NCI-H1694 treated with DMSO at 0.1 percent for 48 hours (cell line): ENCODE results near the gene KCNE4.

Source experiments
- DNase-seq: peaks from one replicate; lab custom pipeline; 2025; lab: John Stamatoyannopoulos, UW

KCNE4 gene, protein sequence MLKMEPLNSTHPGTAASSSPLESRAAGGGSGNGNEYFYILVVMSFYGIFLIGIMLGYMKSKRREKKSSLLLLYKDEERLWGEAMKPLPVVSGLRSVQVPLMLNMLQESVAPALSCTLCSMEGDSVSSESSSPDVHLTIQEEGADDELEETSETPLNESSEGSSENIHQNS

DNA sequence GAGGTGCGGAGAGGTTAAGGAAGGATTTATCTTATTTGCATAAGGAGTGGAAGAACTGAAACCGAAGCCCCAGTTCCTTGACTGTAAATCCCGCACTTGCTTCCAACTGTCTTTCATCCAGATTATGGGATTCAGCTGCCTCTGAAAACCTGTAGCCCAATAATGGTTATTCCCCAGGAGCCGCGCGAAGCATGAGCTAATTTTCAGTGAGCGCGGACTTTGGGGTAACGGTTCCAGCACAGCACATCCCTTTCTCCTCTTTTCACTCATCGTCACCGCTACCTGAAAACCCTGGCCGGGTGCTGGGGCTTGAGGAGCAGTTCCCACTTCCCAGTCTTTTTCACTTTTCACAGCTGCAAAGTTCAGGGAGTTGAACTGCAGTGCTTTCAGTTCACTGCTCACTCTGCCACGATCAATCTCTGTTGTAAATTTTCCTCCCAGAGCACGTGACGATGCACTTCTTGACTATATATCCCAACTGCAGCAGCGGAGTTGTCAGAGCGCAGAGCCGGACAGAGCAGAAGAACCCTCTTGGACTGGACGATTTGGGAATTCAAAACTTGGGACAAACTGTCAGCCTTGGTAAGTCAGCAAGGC lies at the start of gene KCNE4:
Gene KCNE4, plus strand, starts transcription at position 498 of the 597 bp plus-strand sequence. CDS start 641 bp downstream, outside the sequence.
- DNase-seq, result no peak

DNA sequence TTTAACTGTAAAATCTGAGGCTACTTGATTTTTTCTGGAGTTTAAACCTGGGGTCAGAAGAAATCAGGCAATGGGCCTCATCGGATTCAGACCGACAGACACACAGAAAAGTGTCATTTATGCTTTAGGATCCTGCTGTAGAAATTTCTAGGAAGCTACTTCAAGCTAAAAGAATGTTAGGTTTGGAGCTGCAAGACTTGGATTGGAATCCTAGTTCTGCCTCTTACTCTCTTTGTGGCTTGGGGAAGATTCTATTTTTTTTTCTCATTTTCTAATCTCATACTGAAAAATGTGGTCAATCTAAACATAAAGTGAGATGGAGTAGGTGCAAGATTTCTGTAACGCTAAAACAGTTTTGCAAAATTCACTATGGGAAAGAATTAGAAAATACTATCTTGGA lies 48.8 kb upstream of the KCNE4 start:
- no peak for DNase-seq

DNA sequence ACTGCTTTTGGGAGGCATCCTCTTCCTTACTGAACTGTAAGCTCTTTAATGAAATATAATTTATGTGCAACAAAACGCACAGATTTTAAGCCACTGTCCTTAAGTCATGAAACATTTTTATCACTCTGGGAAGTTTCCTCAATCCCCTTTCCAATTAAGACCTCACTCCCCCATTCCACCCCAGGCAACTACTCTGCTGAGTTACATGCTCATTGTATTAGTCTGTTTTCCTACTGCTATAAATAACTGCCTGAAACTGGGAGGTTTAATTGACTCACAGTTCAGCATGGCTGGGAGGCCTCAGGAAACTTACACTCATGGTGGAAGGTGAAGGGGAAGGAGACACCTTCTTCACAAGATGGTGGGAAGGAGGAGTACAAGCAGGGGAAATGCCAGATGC lies 46.5 kb upstream of the KCNE4 start:
- no peak for DNase-seq

DNA sequence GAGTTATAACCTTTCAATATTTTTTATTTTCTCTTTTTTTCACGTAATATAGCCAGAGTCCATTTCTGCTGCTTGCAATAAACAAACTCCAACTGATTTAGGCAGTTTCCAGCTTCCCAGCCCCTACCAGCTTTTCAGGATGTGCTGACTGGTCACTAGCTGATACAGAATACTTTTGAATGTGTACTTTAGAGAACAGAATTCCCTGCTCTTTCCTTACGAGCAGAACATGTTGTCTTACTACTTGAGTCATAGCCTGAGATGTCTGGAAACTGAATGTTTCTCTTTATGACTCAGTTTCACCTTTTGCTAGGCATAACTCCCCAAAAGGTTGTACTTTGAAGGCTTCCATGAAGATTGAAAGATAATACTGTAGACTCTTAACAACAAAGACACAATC lies 44.5 kb upstream of the KCNE4 start:
- DNase-seq, result no peak

DNA sequence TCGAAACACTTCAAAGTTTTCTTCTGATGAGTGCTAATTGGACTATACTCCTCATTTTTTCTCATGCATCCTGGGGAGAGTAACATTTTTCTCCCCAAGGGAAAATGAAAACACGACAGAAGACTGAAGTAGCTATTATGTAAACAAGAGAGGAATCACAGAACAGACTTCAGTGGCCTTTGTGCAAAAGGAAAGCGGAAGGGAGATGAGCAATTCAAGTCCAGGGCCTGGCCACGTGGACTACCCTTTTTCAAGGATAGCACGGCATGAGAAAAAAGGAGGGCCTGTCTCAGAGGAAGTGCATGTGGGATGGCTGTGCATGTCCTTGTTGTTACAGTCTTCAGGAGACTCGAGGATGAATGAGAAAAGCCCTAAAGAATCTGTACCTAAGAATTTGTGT lies 43.8 kb upstream of the KCNE4 start:
- DNase-seq, result no peak

DNA sequence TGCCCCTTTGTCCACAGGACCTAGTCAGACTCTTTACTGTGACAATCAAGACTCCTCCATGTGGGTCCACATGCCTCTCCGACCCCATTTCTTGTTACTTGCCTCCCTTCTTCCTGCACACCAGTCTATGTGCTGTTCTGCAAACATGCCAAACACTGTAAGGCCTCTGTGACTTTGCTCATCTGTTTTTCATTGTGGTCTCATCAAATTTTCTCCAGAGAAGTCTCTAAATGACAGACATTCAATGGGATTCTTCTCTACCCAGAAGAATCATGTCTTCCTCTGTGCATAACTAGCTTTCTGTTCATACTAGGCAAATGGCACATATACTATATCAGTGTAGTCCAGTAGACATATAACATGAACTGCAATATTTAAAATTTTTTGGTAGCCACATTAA lies 43.0 kb upstream of the KCNE4 start:
- no peak for DNase-seq

DNA sequence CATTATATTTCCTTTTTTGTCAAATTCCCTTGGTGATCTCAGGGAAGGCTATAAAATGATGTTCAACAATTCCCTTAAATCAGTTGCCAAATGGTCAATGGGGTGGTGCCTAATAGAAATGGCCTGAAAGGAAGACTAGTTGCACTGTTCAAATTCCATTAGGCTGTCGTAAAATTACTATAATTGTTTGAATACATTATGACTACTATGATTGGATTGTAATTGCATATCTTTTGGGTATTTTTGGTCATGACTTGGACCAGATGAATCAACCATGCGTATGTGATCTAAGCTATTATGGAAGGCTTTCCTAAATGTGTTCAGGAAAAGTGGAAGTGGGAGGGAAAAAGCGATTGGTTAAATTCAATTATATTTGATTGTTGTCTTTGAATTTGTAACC lies 41.3 kb upstream of the KCNE4 start:
- no peak for DNase-seq

DNA sequence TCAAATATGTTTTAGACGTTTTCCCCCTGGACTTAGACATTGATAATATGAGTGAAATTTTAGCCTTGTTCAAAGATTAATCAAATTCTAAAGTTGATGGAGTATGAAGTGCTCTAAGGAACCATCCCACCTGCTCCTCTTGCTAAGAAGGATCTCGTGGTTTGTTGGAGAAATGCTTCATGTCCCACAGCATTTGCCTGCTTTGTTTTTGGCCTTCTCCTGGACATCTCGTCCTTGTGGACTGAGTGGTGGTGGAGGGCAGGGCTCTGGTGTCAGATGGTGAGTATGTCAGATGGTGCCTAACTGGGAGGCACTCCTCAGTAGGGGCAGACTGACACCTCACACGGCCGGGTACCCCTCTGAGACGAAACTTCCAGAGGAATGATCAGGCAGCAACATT lies 39.7 kb upstream of the KCNE4 start:
- DNase-seq, result no peak

DNA sequence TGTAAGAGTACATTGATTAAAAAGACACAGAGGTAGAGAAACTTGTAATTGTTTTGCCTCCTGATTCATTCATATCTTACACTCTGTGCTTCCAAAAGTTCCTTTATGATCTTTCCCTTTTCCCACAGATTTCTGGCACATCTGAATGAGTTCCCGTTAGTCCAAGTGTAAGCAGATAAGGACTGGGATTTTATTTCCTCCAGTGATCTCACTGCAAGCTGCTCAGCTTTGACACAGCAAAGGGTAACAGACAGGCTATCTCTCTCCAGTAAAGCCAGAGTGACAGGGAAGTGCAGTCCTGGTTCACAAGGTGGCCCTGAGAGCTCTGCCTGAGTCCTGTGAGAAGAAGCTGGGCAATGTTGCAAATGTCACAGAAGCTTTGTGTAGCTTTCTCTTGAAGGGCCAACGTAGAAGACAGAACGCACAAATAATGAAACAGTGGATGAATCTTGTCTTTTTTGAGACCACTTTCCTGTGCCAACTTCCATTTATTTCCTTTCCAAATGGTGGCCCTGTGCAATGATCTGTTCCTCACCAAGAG lies 32.5 kb upstream of the KCNE4 start:
- DNase-seq, result no peak

DNA sequence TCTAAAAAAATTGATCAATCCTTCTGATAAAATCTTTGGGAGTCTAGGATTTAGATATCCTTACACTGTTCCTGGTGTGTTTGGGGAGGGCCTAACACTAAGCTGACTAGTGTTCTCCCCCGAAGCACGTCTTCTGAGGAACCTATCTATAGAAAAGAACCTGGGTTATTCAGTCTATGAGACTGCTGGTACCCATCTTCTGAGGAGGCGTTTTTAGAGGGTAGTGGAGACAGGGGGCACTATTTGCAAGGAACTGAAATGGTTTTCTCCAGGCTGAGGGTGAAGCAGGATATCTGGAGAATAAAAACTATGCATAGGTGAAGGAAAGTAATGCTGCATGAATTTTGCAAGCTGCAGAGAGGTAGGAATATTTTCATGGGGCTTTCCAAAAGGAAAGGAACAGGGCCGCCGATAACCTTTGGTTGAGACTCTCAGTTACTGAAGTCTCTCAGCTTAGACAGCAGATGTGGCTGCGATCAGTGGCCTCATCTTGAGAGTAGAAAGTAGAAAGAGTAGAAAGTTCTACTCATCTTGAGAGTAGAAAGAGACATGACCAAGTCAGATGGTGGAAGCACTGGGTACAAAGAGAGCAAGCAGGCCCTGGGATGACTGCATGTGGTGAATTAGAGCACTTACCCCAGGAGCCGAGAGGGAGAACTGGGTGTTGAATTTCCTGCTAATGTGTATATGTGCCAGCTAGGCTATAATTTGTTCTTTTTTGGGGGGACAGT lies 31.8 kb upstream of the KCNE4 start:
- DNase-seq, result no peak

DNA sequence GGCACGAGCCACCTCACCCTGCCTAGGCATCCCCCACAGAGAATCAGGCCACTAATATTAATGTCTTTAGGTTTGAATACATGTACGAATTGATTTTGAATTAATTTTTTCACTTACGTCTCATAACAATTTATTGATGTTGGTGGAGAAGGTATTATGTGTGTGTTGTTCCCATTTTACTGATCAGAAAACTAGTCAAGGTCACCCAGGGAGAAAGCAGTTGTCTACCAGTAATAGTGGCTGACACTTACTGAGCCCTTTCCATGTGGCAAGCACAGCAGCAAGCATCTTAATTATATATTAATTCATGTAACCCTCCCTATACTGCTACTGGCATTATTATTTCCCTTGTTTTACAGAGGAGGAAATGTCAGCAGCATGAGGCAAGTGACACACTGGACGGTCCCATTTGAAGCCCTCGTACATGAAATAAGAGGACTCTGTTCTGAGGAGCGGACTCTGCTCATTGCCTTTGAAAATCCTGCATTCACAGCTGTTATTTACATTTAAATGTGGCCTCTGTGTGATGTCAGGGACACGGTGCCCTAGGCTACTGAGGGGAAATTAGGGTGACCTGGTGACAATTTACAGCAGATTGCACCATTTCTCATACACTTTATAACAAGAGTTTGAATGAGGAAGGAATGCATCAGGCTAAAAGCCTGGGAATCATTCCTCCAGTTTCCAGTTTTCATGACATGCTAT lies 30.9 kb upstream of the KCNE4 start:
- no peak for DNase-seq

DNA sequence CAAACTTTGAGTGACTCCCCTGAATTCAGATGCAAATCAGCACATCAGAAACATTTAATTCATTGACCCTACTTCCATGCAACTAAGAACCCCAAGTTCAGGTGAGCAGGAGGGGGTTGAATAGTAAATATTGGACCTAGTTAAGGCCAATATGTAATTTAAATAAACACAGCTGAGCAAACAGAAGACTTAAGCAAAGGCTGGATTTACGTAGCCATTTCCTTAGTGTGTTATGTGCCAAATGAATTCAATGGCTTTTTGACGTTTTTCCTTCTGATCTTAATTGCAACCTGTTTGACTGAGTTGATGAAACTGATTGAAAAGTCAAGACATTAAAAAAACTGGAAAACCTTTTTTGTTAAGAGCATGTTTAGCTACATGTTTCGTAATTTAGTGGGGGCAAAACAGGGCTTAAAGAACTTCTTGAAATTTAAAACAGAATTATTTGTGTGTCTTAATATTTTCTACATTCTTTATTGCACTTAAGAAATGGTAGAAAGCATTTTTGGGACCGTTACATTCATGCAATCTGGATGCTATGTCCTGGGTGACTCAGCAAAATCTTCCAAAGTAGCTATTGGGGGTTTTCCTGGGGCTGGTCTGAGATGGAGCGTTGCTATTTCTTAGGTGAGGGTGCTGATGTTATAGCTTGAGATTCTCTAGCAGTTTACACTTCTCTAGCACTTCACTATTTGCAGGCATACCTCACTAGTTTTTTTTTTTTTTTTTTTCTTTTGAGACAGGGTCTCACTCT lies 25.5 kb upstream of the KCNE4 start:
- DNase-seq, result no peak

DNA sequence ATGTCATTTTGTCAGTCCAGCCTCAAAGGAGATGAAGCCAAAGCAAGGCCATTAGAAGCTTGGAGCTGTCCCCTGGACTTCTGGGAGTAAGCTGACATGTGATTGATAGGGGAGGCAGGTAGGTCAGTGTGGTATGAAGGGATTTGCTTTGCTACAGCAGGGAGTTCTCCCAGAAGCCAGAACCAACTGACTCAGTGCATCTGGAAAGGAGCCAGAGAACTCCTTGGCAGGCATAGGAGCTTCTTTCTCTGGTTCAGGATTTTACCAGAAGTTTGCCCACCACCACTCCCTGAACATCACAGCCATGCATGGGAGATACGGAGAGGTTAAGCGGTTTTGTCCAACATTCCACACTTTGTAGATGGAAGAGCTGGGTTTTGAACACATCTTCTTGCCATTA lies 24.5 kb upstream of the KCNE4 start:
- DNase-seq, result no peak

DNA sequence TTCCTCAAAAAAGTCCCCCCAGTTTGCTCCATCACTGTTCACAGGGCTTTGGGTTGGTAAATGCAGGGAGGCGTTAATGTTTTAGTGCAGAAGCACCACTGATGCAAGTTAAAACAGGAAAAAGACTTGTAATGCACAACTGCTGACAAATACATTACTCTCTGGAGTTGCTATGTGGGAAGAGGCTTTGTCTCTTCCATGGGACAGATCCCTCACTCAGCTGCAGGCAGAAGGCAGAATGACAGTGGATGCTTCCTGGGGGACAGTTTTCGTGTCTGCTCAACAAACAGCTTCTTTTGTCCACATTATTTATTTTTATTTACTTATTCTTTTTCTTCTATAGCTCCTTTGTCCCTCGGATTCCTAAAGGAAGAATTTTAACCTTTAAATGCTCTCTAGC lies 22.7 kb upstream of the KCNE4 start:
- DNase-seq, result no peak

DNA sequence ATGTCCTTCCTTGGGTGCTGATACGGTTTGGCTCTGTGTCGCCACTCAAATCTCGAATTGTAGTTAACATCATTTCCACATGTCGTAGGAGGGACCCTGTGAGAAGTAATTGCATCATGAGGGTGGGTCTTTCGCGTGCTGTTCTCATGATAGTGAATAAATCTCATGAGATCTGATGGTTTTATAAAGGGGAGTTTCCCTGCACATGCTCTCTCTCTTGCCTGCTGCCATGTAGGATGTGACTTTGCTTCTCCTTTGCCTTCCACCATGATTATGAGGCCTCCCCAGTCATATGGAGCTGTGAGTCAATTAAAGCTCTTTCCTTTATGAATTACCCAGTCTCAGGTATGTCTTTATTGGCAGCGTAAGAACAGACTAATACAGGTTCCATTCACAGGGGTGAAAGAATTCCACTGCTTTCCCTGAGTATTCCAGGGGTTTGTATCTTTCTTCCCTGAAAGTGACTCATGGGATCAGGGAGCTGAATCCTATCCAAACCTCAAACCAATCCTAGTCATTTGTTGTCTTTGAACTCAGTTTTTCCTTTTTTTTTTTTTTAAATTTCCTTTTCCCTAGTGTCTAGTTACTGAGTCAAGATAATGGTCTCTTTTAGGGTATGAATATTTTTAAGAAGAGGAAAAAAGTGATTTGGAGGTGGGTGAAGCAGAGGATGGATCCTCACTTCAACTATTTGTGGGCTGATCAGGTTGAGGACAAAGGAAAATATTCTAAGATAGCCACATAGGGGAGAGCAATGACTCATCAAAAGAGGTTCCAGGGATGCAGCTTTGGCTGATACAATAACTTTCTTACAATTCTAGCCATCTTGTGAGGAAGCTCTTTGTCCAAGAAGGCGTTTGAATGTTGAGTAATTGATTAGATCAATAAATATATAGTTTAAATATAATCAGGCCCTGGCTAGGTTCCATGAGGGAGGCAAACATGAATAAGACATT lies 19.5 kb upstream of the KCNE4 start:
- DNase-seq, result no peak

DNA sequence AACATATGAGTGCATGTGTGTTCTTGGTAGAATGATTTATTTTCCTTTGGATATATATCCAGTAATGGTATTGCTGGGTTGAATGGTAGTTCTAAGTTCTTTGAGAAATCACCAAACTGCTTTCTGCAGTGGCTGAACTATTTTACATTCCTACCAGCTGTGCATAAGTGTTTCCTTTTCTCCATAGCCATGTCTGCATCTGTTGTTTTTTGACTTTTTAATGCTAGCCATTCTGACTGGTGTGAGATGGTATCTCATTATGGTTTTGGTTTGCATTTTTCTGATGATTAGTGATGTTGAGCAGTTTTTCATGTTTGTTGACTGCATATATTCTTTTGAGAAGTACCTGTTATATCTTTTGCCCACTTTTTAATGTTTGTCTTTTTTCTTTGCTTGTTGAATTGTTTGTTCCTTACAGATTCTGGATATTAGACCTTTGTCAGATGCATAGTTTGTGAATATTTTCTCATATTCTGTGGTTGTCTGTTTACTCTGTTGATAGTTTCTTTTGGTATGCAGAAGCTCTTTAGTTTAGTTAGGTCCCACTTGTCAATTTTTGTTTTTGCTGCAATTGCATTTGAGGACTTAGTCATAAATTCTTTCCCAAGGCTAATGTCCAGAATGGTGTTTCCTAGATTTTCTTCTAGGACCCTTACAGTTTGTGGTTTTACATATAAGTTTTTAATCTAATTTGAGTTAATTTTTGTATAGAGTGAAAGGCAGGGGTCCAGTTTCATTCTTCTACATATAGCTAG lies 17.6 kb upstream of the KCNE4 start:
- DNase-seq, result no peak

DNA sequence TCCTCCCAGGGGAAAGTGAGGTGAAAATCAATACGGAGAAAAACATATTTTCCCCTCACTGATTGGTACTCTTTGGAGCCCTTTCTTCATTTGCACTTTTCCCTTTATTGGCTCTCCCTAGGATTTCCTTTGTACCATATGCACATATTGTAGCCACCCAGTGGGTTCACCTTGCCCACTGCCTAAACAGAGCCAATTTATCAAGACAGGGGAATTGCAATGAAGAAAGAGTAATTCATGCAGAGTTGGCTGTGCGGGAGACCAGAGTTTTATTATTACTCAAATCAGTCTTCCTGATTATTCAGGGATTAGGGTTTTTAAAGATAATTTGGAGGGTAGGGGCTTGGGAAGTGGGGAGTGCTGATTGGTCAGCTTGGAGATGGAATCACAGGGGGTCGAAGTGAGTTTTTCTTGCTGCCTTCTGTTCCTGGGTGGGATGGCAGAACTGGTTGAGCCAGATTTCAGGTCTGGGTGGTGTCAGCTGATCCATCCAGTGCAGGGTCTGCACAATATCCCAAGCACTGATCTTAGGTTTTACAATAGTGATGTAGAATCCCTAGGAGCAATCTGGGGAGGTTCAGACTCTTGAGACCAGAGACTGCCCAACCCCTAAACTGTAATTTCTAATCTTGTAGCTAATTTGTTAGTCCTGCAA lies 15.1 kb upstream of the KCNE4 start:
- DNase-seq, result no peak

DNA sequence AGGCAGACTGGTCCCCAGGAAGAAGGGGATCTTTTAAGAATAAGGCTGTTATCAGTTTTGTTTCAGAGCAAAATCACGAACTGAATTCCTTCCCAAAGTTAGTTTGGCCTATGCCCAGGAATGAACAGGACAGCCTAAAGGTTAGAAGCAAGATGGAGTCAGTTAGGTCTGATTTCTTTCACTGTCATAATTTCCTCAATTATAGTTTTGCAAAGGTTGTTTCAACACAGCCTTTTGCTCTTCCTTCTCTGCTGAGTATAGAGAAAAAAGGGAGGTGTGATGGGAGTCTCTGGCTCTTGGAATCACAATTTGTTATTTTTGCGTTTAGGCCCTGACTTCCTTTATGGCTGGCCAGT lies 14.6 kb upstream of the KCNE4 start:
- DNase-seq, result no peak

DNA sequence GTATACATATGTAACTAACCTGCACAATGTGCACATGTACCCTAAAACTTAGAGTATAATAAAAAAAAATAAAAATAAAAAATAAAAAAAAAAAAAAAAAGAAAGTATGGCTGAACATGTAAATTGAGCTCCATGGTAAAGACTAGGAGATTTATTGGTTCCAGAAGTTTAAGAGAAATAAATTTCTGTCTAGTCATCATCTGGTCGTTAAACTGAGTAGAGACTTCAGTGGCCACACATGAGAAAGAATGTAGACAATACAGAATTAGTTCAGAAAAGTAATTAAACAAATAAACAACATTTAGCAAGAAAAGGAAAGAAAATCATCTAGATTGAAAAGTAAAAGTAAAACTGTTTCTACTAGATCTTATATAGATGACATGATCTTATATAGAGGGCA lies 12.4 kb upstream of the KCNE4 start:
- DNase-seq, result no peak

DNA sequence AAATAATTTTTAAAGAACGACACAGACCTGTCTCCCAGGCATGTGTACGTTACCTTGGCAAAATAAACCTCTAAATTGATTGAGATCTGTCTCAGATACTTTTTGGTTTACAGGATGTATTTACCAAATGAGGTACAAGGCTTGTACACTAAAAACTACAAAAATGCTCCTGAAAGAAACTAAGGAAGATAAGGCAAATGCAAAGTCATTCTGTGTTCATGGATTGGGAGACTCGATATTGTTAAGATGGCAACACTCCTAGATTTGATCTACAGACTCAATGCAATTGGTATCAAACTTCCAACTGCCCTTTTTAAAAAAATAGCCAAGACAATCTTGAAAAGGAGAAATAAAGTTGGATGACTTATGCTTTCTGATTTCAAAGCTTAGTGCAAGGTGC lies 11.5 kb upstream of the KCNE4 start:
- no peak for DNase-seq
